T-cell (primary cell): ENCODE data around the gene KLF4. TPM values are rescaled to one million over a fixed set of nuclear protein-coding genes. Genes with fewer than 3 reads are reported as not detected.
"Not testable (repeated sequence)": the region's sequence is repeated elsewhere in the genome, so short reads cannot be mapped to it uniquely, and the experiment has no call there.

Source experiments
- ATAC-seq, 4 experiments: fragments of 200-7000 bp in 3 of 4; fragments of 150-1000 bp in 1 of 4; cut with Tn5 transposase; replicated peaks in 1 of 4; 1 replicate in 3 of 4; 2 replicates in 1 of 4; pipeline ENCODE4 v1.10.0; 2021; ENCODE audit warnings: moderate library complexity in 3 of 4, mild to moderate bottlenecking in 2 of 4, moderate number of reproducible peaks in 1 of 4
- CTCF ChIA-PET, 2 donors: fragments of 300-600 bp; sonication (Branson Sonifier 250); formaldehyde crosslinking; loops; one replicate each; lab custom pipeline; 2022; ENCODE audit warnings: antibody characterized with exemption in 2 of 2; lab: Charles Lee
- POLR2A ChIA-PET, 2 donors: fragments of 300-600 bp; sonication (Branson Sonifier 250); formaldehyde crosslinking; loops; one replicate each; lab custom pipeline; 2022; ENCODE audit warnings: antibody characterized with exemption in 2 of 2; lab: Charles Lee
- DNase-seq, 35 experiments: peaks; one replicate each; pipeline versions ENCODE4 v3.0.0 to v3.0.0-alpha.2; 2013 to 2023
- H3K27ac ChIP-seq: one replicate; pipeline ENCODE4 v1.5.1; 2013; ENCODE audit warnings: low read length
- H3K27me3 ChIP-seq, 2 experiments: replicated peaks in 1 of 2; 1 replicate in 1 of 2; 2 replicates in 1 of 2; pipeline versions ENCODE4 v1.6.1 to v1.7.0; 2013; ENCODE audit warnings: low read length in 1 of 2, mixed read lengths in 1 of 2; ENCODE audit not compliant: control insufficient read depth in 2 of 2, insufficient read depth in 2 of 2; ENCODE audit errors: extremely low read depth in 1 of 2
- H3K36me3 ChIP-seq, 2 donors: 1 replicate in 1 of 2; 2 replicates in 1 of 2; pipeline versions ENCODE4 v1.6.1 to v1.7.0; 2013; ENCODE audit warnings: low read length in 1 of 2; ENCODE audit not compliant: control insufficient read depth in 2 of 2, insufficient read depth in 1 of 2; ENCODE audit errors: extremely low read depth in 1 of 2
- H3K4me1 ChIP-seq, 2 experiments: 1 replicate in 1 of 2; 2 replicates in 1 of 2; pipeline versions ENCODE4 v1.6.1 to v1.7.0; 2013; ENCODE audit warnings: low read length in 2 of 2, mixed read lengths in 1 of 2; ENCODE audit not compliant: insufficient read depth in 2 of 2, control insufficient read depth in 1 of 2; ENCODE audit errors: extremely low read depth in 1 of 2
- H3K4me3 ChIP-seq, 2 donors: 1 replicate in 1 of 2; 2 replicates in 1 of 2; pipeline versions ENCODE4 v1.5.1 to v1.7.0; 2013; ENCODE audit warnings: mild to moderate bottlenecking in 2 of 2, low read length in 1 of 2, moderate library complexity in 1 of 2; ENCODE audit not compliant: control insufficient read depth in 1 of 2; ENCODE audit errors: extremely low read depth in 1 of 2
- H3K9me3 ChIP-seq: 2 replicates; pipeline ENCODE4 v1.7.0; 2013
- H3K27ac Mint-ChIP-seq, 2 donors: one replicate each; pipeline ENCODE4 v1.8.0; 2020 to 2021; ENCODE audit warnings: mild to moderate bottlenecking in 2 of 2, mixed read lengths in 2 of 2
- H3K27me3 Mint-ChIP-seq, 2 donors: one replicate each; pipeline ENCODE4 v1.8.0; 2021 to 2022; ENCODE audit warnings: mixed read lengths in 2 of 2
- H3K36me3 Mint-ChIP-seq: one replicate; pipeline ENCODE4 v1.8.0; 2021; ENCODE audit warnings: mixed read lengths
- H3K4me1 Mint-ChIP-seq, 3 donors: one replicate each; pipeline ENCODE4 v1.8.0; 2020 to 2022; ENCODE audit warnings: mixed read lengths in 3 of 3, mild to moderate bottlenecking in 1 of 3
- H3K4me3 Mint-ChIP-seq, 3 donors: one replicate each; pipeline ENCODE4 v1.8.0; 2020 to 2022; ENCODE audit warnings: mild to moderate bottlenecking in 3 of 3, mixed read lengths in 3 of 3, moderate library complexity in 3 of 3
- H3K9me3 Mint-ChIP-seq, 3 donors: one replicate each; pipeline ENCODE4 v1.8.0; 2020 to 2022; ENCODE audit warnings: mixed read lengths in 3 of 3
- WGBS: methylation state at CpG from one replicate; pipeline ENCODE4 v1.1.5; 2013; ENCODE audit warnings: missing lambda C conversion rate; ENCODE audit not compliant: insufficient coverage; 5-methylcytosine and 5-hydroxymethylcytosine counted together
- total RNA-seq, 35 experiments: library from RNA in 6 of 35; stranded (reverse) in 6 of 35; fragments of 120-200 nt in 1 of 35; gene quantifications; one replicate each; pipeline versions ENCODE4 v1.2.1 to v1.2.4 and lab custom pipeline; 2013 to 2026

Gene KLF4
- total RNA-seq, 5 donors from 2014 or later (not counting 1 experiment from before 2014, with no cell fraction given), result 1.1 to 21.6 (median 1.5) TPM

- H3K9me3 ChIP-seq, POLR2A ChIA-PET, DNase-seq, H3K27me3 Mint-ChIP-seq, H3K9me3 Mint-ChIP-seq, H3K27me3 ChIP-seq, H3K36me3 Mint-ChIP-seq, H3K27ac Mint-ChIP-seq, H3K36me3 ChIP-seq, H3K4me3 ChIP-seq, H3K27ac ChIP-seq, H3K4me3 Mint-ChIP-seq, H3K4me1 ChIP-seq, ATAC-seq, H3K4me1 Mint-ChIP-seq: not testable (repeated sequence)
- CTCF ChIA-PET, result interaction anchor here in 1 of 2 donors (0.6 kb wide), 1 partner anchor 22 kb away, joined by 6 read pairs; no protein-coding TSS in a partner anchor
- WGBS, result 91% methylated on average over 11 of the region's 17 CpGs
Observed at GRCh38 chr9:107500421-107501200, 11.0 kb upstream of the KLF4 start.

GRCh38 chr9:107496976-107497375, 7.4 kb upstream of the KLF4 start:
- POLR2A ChIA-PET, result no interaction called here
- Mint-ChIP-seq H3K27ac (no peak overlapping the region), H3K4me1 (no peaks in the 10 kb centered on the region), H3K36me3 (no peaks in the 10 kb centered on the region), H3K4me3 (no peak overlapping the region), H3K9me3 (no peaks in the 10 kb centered on the region), H3K27me3 (peaks cover 8 to 22% of the 10 kb centered on the region in 2 donors)
- Histone ChIP-seq H3K27ac (no peak overlapping the region), H3K4me3 (no peak overlapping the region), H3K9me3 (no peaks in the 10 kb centered on the region), H3K4me1 (no peaks in the 10 kb centered on the region), H3K27me3 (peaks cover 2 to 5% of the 10 kb centered on the region in 2 experiments), H3K36me3 (no peaks in the 10 kb centered on the region)
- DNase-seq (no peak), ATAC-seq (no peak)
- no CpG with 5 or more reads among the region's 2 CpGs for WGBS
- CTCF ChIA-PET, result interaction anchor here in 1 of 2 donors (0.7 kb wide), 1 partner anchor 188 kb away, joined by 9 read pairs; no protein-coding TSS in a partner anchor

DNA sequence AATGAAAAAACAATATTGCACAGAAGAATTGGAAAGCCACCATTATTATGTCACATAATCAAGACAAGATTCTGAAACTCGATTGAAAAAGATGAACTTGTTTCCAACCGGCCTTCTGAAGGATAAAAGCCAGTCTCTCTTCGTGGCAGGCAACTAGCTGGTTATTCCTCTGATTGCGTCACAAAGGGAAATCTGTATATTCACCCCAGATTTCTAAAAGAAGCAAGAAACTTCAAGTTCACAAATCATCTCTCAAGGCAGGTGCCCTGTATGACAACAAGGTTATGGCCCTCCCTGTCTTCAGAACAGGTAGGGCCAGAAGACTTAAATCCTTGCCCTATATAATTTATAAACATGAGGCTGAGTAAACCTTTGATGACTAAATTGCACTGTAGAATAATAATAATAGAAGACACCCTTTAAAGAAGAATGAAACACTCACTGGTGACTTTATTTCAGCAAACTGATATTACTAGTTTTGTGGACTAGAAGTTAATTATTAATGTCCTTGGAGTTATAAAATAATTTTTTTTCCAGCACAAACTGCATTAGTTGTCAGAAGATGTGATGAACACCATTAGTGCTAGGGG, 2.9 kb upstream of the KLF4 start:
- no peak overlapping the region for H3K27ac Mint-ChIP-seq
- peaks cover 20 to 25% (median 21%) of the 10 kb centered on the region in 3 donors for H3K4me1 Mint-ChIP-seq
- DNase-seq (no peak), ATAC-seq (no peak)
- no peaks in the 10 kb centered on the region for H3K36me3 Mint-ChIP-seq
- CTCF ChIA-PET, result no interaction called here
- peaks cover 7 to 43% of the 10 kb centered on the region in 2 experiments for H3K27me3 ChIP-seq
- H3K4me3 ChIP-seq, result no peak overlapping the region
- no peaks in the 10 kb centered on the region for H3K9me3 Mint-ChIP-seq
- H3K27ac ChIP-seq, result no peak overlapping the region
- WGBS, result 75% methylated on average over 1 of the region's 4 CpGs
- H3K4me1 ChIP-seq, result peaks cover 7 to 28% of the 10 kb centered on the region in 2 experiments
- H3K36me3 ChIP-seq, result no peaks in the 10 kb centered on the region
- no peak overlapping the region for H3K4me3 Mint-ChIP-seq
- H3K27me3 Mint-ChIP-seq, result peaks cover 34 to 38% of the 10 kb centered on the region in 2 donors
- peaks cover 2% of the 10 kb centered on the region for H3K9me3 ChIP-seq
- POLR2A ChIA-PET, result no interaction called here

DNA sequence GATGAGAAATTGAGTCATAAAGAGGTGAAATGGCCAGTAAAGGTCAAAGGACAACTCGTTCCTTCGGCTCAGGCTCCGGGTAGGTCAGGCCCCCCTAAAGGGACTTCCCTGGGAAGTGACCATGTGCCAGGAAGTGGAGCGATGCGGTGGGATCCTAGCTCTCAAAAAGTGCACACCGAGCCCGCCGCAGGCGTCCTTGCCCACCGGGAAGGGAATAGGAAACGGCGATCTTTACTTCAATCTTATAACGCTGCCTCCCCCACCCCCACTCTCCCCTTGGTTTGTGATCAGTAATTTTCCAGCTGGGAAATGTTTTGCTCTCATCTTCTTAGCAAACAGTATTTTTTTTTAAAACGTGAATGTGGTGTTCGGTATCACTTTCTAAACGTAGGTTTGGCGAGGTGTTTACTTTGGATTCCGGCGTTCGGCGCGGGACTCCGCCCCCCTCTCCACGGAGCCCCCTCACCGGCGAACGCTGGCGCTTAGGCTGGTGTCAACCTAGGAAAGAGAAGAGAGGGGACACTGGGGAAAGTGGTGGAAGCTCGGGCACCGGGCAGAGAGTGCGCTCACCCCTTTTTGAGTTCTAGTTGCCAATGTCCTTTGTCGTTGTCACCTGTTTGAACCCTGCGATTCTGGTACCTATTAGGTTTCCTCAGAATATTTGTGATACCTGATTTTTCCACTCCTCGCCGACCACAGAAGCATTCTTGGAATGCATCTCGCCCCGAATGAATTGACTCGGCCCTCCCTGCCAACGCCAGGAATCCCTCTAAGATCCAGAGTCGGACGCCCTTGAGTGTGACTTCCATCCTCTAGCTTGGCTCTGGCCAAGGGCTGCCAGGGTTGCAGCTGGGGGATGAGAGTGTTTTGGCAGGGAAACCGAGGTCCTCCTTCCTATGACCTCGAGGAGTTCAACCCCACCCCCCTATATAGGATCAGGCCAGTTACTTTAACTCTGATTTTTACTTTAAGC, 1.8 kb upstream of the KLF4 start:
- no peak overlapping the region for H3K27ac Mint-ChIP-seq

DNA sequence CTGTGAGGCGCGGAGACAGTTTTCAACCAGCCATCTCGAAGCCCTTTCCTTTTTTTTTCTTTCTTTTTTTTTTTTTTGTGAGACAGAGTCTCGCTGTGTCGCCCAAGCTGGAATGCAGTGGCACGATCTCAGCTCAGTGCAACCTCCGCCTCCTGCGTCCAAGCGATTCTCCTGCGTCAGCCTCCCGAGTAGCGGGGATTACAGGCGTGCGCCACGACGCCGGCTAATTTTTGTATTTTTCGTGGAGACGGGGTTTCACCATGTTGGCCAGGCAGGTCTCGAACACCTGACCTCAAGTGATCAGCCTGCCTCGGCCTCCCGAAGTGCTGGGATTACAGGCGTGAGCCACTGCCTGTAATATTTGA, 1.0 kb upstream of the KLF4 start:
- WGBS, result 21% methylated on average over 15 of the region's 23 CpGs
- Mint-ChIP-seq H3K27me3 (peaks cover 40 to 56% of the 10 kb centered on the region in 2 donors), H3K4me3 (peak overlapping the region; percentile 17 to 80 (median 57)), H3K4me1 (peaks cover 20 to 25% (median 21%) of the 10 kb centered on the region in 3 donors)
- CTCF ChIA-PET, H3K27ac ChIP-seq, H3K9me3 Mint-ChIP-seq, ATAC-seq, POLR2A ChIA-PET, H3K27ac Mint-ChIP-seq, H3K9me3 ChIP-seq, DNase-seq, H3K36me3 Mint-ChIP-seq, H3K36me3 ChIP-seq: not testable (repeated sequence)
- peaks cover 7 to 28% of the 10 kb centered on the region in 2 experiments for H3K4me1 ChIP-seq
- H3K4me3 ChIP-seq, result peak overlapping the region; percentile 40 to 67
- peaks cover 10 to 55% of the 10 kb centered on the region in 2 experiments for H3K27me3 ChIP-seq

More for the DNA sequence above, 1.8 kb upstream of the KLF4 start:
- ATAC-seq (no peak), DNase-seq (no peak)
- peaks cover 7 to 53% of the 10 kb centered on the region in 2 experiments for H3K27me3 ChIP-seq
- H3K9me3 ChIP-seq, result peaks cover 2% of the 10 kb centered on the region
- Mint-ChIP-seq H3K27me3 (peaks cover 38 to 48% of the 10 kb centered on the region in 2 donors), H3K36me3 (no peaks in the 10 kb centered on the region), H3K4me3 (peak overlapping the region; percentile 13 to 80 (median 17)), H3K4me1 (peaks cover 20 to 25% (median 21%) of the 10 kb centered on the region in 3 donors), H3K9me3 (no peaks in the 10 kb centered on the region)
- ChIA-PET POLR2A (no interaction called here), CTCF (no interaction called here)
- WGBS, result 39% methylated on average over 15 of the region's 43 CpGs
- peak overlapping the region in 1 of 2 donors; percentile 40 for H3K4me3 ChIP-seq
- H3K27ac ChIP-seq, result no peak overlapping the region
- peaks cover 7 to 28% of the 10 kb centered on the region in 2 experiments for H3K4me1 ChIP-seq
- H3K36me3 ChIP-seq, result no peaks in the 10 kb centered on the region
